Erythroblast (primary cell): ENCODE measurements around the gene TMEM156.

ENCODE experiments used
- GATA1 ChIP-seq: IDR thresholded peaks from 2 replicates; pipeline ENCODE4 v1.6.1; 2011; ENCODE audit warnings: low read depth, mild to moderate bottlenecking, control low read depth, low read length, moderate library complexity
- POLR2A ChIP-seq: IDR thresholded peaks from 2 replicates; pipeline ENCODE4 v1.6.1; 2011; ENCODE audit warnings: mild to moderate bottlenecking, low read length

DNA sequence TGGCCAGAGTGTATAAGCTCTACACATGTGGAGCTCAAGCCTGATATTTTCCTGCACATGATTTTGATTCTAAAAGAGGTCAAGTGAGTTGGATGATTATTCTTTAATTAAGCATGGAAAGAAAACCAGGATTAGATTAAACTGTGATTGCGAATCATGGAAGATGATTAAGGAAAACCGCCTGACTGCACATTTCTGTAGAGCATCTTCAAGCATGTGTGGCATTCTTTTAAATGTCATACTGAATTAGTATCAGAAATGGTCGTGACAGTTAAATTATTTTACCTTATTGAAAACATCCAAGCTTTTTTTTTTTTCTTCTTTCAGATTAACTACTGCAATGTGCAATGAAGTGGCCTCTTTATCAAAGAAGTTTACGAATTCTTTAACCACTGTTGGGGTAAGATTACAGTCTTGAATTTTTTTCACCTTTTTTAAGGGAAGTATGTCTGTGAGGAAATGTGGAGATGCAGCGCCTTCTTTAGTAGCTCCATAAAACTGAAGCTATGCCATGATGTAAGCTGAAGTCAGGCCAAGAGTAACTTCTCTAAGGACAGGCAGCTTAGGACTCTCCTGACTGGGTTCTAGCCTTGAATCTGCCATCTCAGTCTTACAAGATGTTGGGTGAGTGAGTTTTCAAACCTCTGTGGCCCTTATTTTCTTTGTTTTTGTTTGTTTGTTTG is 96.7 kb downstream of the TMEM156 start:
- TF ChIP-seq POLR2A (no peak), GATA1 (no peak)
